Keratinocyte (primary cell): Measurements from ENCODE around the gene CEP170B. TPM values are rescaled to one million over a fixed set of nuclear protein-coding genes. Genes with fewer than 3 reads are reported as not detected.

Source experiments
- DNase-seq: peaks from one replicate; pipeline ENCODE4 v3.0.0-alpha.2; 2011; ENCODE audit warnings: low read depth, missing footprints, low spot score
- FAIRE-seq: peaks from 2 replicates; lab custom pipeline; 2011; peaks lifted over from hg19 to GRCh38; lab: Jason Lieb, UNC
- H2AFZ ChIP-seq: 2 replicates; pipeline ENCODE4 v1.6.0; 2012; ENCODE audit warnings: low read length, control low read depth, inconsistent platforms; ENCODE audit not compliant: control insufficient read depth
- H3K27ac ChIP-seq: 2 replicates; pipeline ENCODE4 v1.5.1; 2011; ENCODE audit warnings: low read length; ENCODE audit not compliant: control insufficient read depth, insufficient read depth
- H3K27me3 ChIP-seq: 3 replicates; pipeline ENCODE4 v1.6.0; 2011; ENCODE audit warnings: low read length; ENCODE audit not compliant: control insufficient read depth, insufficient read depth; ENCODE audit errors: extremely low read depth
- H3K36me3 ChIP-seq, 2 experiments: 2 replicates in 1 of 2; 3 replicates in 1 of 2; pipeline ENCODE4 v1.5.1; 2011; ENCODE audit warnings: low read length in 2 of 2, mild to moderate bottlenecking in 1 of 2; ENCODE audit not compliant: control insufficient read depth in 2 of 2, insufficient read depth in 2 of 2; ENCODE audit errors: extremely low read depth in 1 of 2
- H3K4me1 ChIP-seq: 3 replicates; pipeline ENCODE4 v1.5.1; 2011; ENCODE audit warnings: low read length; ENCODE audit not compliant: control insufficient read depth, insufficient read depth; ENCODE audit errors: extremely low read depth
- H3K4me2 ChIP-seq: 3 replicates; pipeline ENCODE4 v1.6.0; 2011; ENCODE audit warnings: low read depth, low read length; ENCODE audit not compliant: control insufficient read depth, insufficient read depth; ENCODE audit errors: extremely low read depth
- H3K4me3 ChIP-seq, 3 experiments: fragments of 200-600 bp in 1 of 3; sonication (generic) in 1 of 3; 2 replicates in 2 of 3; 3 replicates in 1 of 3; pipeline ENCODE4 v1.5.1; 2011 to 2016; ENCODE audit warnings: low read length in 3 of 3, mild to moderate bottlenecking in 3 of 3, control low read depth in 2 of 3, inconsistent platforms in 1 of 3, low read depth in 1 of 3, mixed read lengths in 1 of 3, mixed run types in 1 of 3, moderate library complexity in 1 of 3; ENCODE audit not compliant: control insufficient read depth in 2 of 3, insufficient read depth in 2 of 3; ENCODE audit errors: extremely low read depth in 1 of 3
- H3K79me2 ChIP-seq: 2 replicates; pipeline ENCODE4 v1.6.0; 2012; ENCODE audit warnings: low read length; ENCODE audit not compliant: control insufficient read depth, insufficient read depth
- H3K9ac ChIP-seq: 3 replicates; pipeline ENCODE4 v1.6.0; 2011; ENCODE audit warnings: low read length; ENCODE audit not compliant: control insufficient read depth, insufficient read depth; ENCODE audit errors: extremely low read depth
- H3K9me1 ChIP-seq: 3 replicates; pipeline ENCODE4 v1.6.0; 2011; ENCODE audit warnings: low read length; ENCODE audit not compliant: control insufficient read depth, insufficient read depth; ENCODE audit errors: extremely low read depth
- H3K9me3 ChIP-seq: 2 replicates; pipeline ENCODE4 v1.5.1; 2012; ENCODE audit warnings: low read depth, low read length; ENCODE audit not compliant: control insufficient read depth
- H4K20me1 ChIP-seq: 3 replicates; pipeline ENCODE4 v1.6.0; 2011; ENCODE audit warnings: low read length; ENCODE audit not compliant: control insufficient read depth, insufficient read depth; ENCODE audit errors: extremely low read depth
- EZH2 ChIP-seq: IDR thresholded peaks from one replicate; pipeline ENCODE4 v1.6.1; 2012; ENCODE audit warnings: inconsistent platforms, mild to moderate bottlenecking, low read length, moderate library complexity
- dilution Hi-C: fragments of 300-500 bp; cut with MboI; formaldehyde crosslinking; loops from one replicate; pipeline ENCODE4 v1.7.0; 2020; ENCODE audit warnings: low sequenced_read_pairs; ENCODE audit not compliant: extremely low pct_ligation_motif_present
- polyA plus RNA-seq, 5 experiments: library from polyadenylated mRNA; depleted of rRNA in 3 of 5; stranded (reverse) in 3 of 5; stranded (forward) in 1 of 5; unstranded in 1 of 5; fragments of >200 nt; gene quantifications; 1 replicate in 1 of 5; 2 replicates in 3 of 5; 3 replicates in 1 of 5; pipeline versions ENCODE4 v1.2.1 to v1.2.3, GENCODE V29; 2011 to 2012; ENCODE audit warnings: missing spikeins in 2 of 5, low read depth in 1 of 5, low replicate concordance in 1 of 5
- TF ChIP-seq, protein P1 (sequence below), 3 experiments: IDR thresholded peaks in 1 of 3; conservative IDR thresholded peaks in 1 of 3; optimal IDR thresholded peaks in 1 of 3; 2 replicates in 2 of 3; 3 replicates in 1 of 3; pipeline versions ENCODE3 to v1.5.1; 2011; ENCODE audit warnings: low read length in 3 of 3, mild to moderate bottlenecking in 3 of 3, moderate library complexity in 2 of 3, control low read depth in 1 of 3, inconsistent platforms in 1 of 3; ENCODE audit not compliant: insufficient read depth in 2 of 3; ENCODE audit errors: extremely low read depth in 1 of 3

The CEP170B gene
- polyA plus RNA-seq, 1 donor (not counting 4 experiments of a cell fraction or from before 2014, with no cell fraction given): 8.7 TPM

DNA sequence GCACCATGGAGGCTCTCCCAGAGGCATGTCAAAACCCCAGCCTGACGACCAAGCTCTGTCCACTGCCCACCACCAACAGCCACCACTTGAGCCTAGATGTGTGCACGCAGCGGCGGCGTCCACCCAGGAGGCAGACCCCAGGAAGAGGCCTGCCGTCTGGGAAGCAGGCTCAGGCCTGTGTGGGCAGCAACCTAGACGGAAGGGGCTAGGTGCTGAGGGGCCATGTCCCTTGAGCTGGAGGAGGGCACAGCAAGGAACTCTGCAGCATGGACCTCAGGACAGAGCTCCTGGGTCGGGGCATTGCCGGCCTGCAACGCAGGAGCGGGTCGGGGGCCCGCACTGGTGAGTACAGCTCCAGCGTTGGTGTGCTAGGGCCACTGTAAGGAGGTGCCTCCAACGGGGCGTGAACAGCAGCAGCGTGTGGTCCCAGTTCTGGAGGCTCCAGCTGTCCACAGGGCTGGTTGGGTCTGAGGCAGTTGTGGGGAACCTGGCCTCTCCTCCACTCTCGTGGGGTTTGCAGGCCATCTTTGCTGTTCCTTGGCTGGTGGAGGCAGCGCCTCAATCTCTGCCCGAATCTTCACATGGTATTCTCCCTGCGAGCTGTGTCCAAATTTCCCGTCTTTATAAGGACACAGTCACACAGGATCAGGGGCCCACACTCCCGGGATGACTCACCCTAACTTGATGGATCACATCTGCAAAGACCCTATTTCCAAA, 43.7 kb upstream of the CEP170B start:
- no peak for TF ChIP-seq EZH2
- TF ChIP-seq, protein P1, sequence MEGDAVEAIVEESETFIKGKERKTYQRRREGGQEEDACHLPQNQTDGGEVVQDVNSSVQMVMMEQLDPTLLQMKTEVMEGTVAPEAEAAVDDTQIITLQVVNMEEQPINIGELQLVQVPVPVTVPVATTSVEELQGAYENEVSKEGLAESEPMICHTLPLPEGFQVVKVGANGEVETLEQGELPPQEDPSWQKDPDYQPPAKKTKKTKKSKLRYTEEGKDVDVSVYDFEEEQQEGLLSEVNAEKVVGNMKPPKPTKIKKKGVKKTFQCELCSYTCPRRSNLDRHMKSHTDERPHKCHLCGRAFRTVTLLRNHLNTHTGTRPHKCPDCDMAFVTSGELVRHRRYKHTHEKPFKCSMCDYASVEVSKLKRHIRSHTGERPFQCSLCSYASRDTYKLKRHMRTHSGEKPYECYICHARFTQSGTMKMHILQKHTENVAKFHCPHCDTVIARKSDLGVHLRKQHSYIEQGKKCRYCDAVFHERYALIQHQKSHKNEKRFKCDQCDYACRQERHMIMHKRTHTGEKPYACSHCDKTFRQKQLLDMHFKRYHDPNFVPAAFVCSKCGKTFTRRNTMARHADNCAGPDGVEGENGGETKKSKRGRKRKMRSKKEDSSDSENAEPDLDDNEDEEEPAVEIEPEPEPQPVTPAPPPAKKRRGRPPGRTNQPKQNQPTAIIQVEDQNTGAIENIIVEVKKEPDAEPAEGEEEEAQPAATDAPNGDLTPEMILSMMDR (optimal IDR thresholded peaks at IDR 0.05 in 1 of 3, IDR thresholded peaks at IDR 0.05 in 1 of 3, conservative IDR thresholded peaks at IDR 0.05 in 1 of 3; ENCODE audit: extremely low read depth in 1 of 3, insufficient read depth in 2 of 3, low read length in 3 of 3): no peak
- DNase-seq: no peak
- H3K27me3 ChIP-seq: no peaks in the 10 kb centered on the region
- H3K4me3 ChIP-seq: no peak overlapping the region
- no peaks in the 10 kb centered on the region for H3K36me3 ChIP-seq
- no peak for FAIRE-seq
- H3K4me2 ChIP-seq: no peak overlapping the region
- H3K9me3 ChIP-seq: no peaks in the 10 kb centered on the region
- no peak overlapping the region for H2AFZ ChIP-seq
- H3K9me1 ChIP-seq: no peaks in the 10 kb centered on the region
- peaks cover 15% of the 10 kb centered on the region for H3K4me1 ChIP-seq
- no peaks in the 10 kb centered on the region for H4K20me1 ChIP-seq
- peaks cover 1% of the 10 kb centered on the region for H3K79me2 ChIP-seq
- no peak overlapping the region for H3K27ac ChIP-seq
- dilution Hi-C loops: loop anchor here (10.0 kb wide), 1 partner anchor 67 kb away; the partner anchor contains the start of gene SIVA1
- no peak overlapping the region for H3K9ac ChIP-seq

DNA sequence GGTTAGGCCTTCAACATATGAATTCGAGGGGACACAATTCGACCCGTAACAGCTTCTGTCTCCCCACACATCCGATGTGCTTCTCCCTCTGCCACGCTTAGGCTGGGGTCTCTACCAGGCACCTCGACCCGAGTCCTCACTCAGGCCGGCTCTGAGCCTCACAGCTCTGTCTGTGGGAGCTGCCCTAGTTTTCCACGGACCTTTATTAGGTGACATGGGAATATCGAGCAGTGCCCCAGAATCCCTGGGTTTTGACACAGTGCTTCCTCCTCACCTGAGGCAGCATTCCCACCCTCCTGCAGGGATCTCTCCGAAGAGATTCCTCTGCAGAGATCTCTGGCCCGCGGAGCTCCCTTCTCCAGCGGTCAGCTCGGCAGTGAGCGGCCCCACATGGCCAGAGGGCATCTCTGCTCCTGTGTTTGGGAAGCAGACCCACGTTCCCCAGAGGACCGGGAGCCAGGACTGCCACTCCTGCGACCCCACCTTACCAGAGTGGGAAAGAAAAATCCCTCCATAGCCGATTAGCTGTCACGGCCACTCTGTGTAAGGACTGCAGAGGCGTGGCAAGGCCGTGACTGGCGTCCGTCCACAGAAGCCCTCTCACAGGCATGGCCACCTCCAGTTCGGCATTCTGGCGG, 43.0 kb upstream of the CEP170B start:
- FAIRE-seq: no peak
- dilution Hi-C loops: loop anchor here (10.0 kb wide), 1 partner anchor 67 kb away; the partner anchor contains the start of gene SIVA1
- Histone ChIP-seq H3K4me3 (no peak overlapping the region), H3K27ac (no peak overlapping the region), H3K9me3 (no peaks in the 10 kb centered on the region), H3K4me2 (no peak overlapping the region), H3K27me3 (no peaks in the 10 kb centered on the region), H4K20me1 (no peaks in the 10 kb centered on the region), H2AFZ (no peak overlapping the region), H3K4me1 (peaks cover 12% of the 10 kb centered on the region), H3K9ac (no peak overlapping the region), H3K79me2 (no peaks in the 10 kb centered on the region), H3K36me3 (no peaks in the 10 kb centered on the region), H3K9me1 (no peaks in the 10 kb centered on the region)
- TF ChIP-seq, protein P1 (optimal IDR thresholded peaks at IDR 0.05 in 1 of 3, IDR thresholded peaks at IDR 0.05 in 1 of 3, conservative IDR thresholded peaks at IDR 0.05 in 1 of 3; ENCODE audit: extremely low read depth in 1 of 3, insufficient read depth in 2 of 3, low read length in 3 of 3): no peak
- TF ChIP-seq EZH2: no peak
- no peak for DNase-seq
